Gastroesophageal sphincter (tissue), 4 donors: ENCODE data around the gene INSM1. TPM values are rescaled to one million over a fixed set of nuclear protein-coding genes. Genes with fewer than 3 reads are reported as not detected.
"Not testable (repeated sequence)": the region's sequence is repeated elsewhere in the genome, so short reads cannot be mapped to it uniquely, and the experiment has no call there.

Source experiments
- ATAC-seq: fragments of 150-250 bp; one replicate; pipeline ENCODE4 v1.9.1; 2016; ENCODE audit warnings: mild to moderate bottlenecking, moderate library complexity
- H3K27ac ChIP-seq, 4 donors: fragments of 200-600 bp; sonication (generic) in 3 of 4; 1 replicate in 3 of 4; 2 replicates in 1 of 4; pipeline ENCODE4 v1.5.1; 2016 to 2019
- H3K27me3 ChIP-seq: fragments of 200-600 bp; sonication (generic); one replicate; pipeline ENCODE4 v1.5.1; 2019
- H3K36me3 ChIP-seq, 2 donors: fragments of 200-600 bp; sonication (generic); one replicate each; pipeline ENCODE4 v1.5.1; 2019; ENCODE audit warnings: control low read depth in 1 of 2
- H3K4me1 ChIP-seq, 3 donors: fragments of 200-600 bp; sonication (generic); 1 replicate in 2 of 3; 2 replicates in 1 of 3; pipeline ENCODE4 v1.5.1; 2016 to 2019; ENCODE audit warnings: control low read depth in 2 of 3
- H3K4me3 ChIP-seq, 2 donors: fragments of 200-600 bp; sonication (generic); one replicate each; pipeline ENCODE4 v1.5.1; 2019; ENCODE audit warnings: mild to moderate bottlenecking in 1 of 2, moderate library complexity in 1 of 2
- H3K9me3 ChIP-seq, 3 donors: fragments of 200-600 bp; sonication (generic); one replicate each; pipeline ENCODE4 v1.5.1; 2017 to 2019; ENCODE audit warnings: control low read depth in 2 of 3
- EP300 ChIP-seq: sonication (generic); formaldehyde crosslinking; IDR thresholded peaks from one replicate; pipeline ENCODE4 v1.6.1; 2017; ENCODE audit warnings: antibody characterized with exemption, mild to moderate bottlenecking
- POLR2A ChIP-seq, 2 donors: fragments of 450-650 bp; IDR thresholded peaks; one replicate each; pipeline ENCODE4 v1.6.1; 2017; ENCODE audit warnings: antibody characterized with exemption in 2 of 2, mild to moderate bottlenecking in 2 of 2, moderate library complexity in 1 of 2
- POLR2AphosphoS5 ChIP-seq: sonication (generic); formaldehyde crosslinking; IDR thresholded peaks from one replicate; pipeline ENCODE4 v1.6.1; 2017; ENCODE audit warnings: antibody characterized with exemption
- WGBS, 2 donors: methylation state at CpG; one replicate each; pipeline ENCODE4 v1.1.5; 2018; ENCODE audit warnings: low coverage in 1 of 2; 5-methylcytosine and 5-hydroxymethylcytosine counted together
- total RNA-seq, 4 donors: library from RNA; depleted of rRNA; stranded (reverse); fragments of >200 nt; gene quantifications; one replicate each; pipeline ENCODE4 v1.1.0, GENCODE V29; 2016
- TF ChIP-seq, protein P1 (sequence below), 4 experiments: fragments of 200-600 bp in 2 of 4; fragments of 450-650 bp in 2 of 4; sonication (generic) in 1 of 4; IDR thresholded peaks; one replicate each; pipeline ENCODE4 v1.5.1; 2017 to 2019; ENCODE audit warnings: antibody characterized with exemption in 4 of 4, mild to moderate bottlenecking in 2 of 4, moderate library complexity in 2 of 4

INSM1 gene
- total RNA-seq, 4 donors from 2014 or later = 0.15 TPM; not detected in 3

DNA sequence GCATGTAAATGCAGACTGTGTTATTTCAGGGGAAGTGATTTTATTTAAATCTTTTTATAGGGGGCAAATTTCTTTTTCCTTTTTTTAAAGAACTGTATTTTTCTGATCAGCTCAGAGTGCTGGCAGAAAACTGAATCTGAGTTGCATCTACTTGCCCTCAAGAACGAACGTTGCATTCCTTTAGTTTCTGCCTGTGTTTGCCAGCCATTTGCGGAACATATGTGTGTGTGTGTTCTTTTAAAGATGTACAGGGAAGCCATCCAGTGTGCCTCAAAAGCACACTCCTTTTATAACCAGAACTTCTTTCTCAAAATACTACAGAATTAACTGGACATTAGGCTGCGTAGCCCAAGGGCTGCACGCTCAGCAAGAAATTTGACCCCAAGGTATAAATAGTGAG is 25.8 kb upstream of the INSM1 start:
- no peak overlapping the region for H3K4me3 ChIP-seq
- 37 to 42% methylated on average over 5 of the region's 5 CpGs for WGBS, 2 donors
- H3K9me3 ChIP-seq = peaks cover 0 to 5% (median 0%) of the 10 kb centered on the region in 3 donors
- no peaks in the 10 kb centered on the region for H3K4me1 ChIP-seq
- H3K27ac ChIP-seq = no peak overlapping the region
- peaks cover 24% of the 10 kb centered on the region for H3K27me3 ChIP-seq
- no peak for ATAC-seq
- H3K36me3 ChIP-seq = no peaks in the 10 kb centered on the region
- no peak for TF ChIP-seq POLR2A (IDR thresholded peaks at IDR 0.05)
- no peak for TF ChIP-seq EP300
- no peak for TF ChIP-seq POLR2AphosphoS5

DNA sequence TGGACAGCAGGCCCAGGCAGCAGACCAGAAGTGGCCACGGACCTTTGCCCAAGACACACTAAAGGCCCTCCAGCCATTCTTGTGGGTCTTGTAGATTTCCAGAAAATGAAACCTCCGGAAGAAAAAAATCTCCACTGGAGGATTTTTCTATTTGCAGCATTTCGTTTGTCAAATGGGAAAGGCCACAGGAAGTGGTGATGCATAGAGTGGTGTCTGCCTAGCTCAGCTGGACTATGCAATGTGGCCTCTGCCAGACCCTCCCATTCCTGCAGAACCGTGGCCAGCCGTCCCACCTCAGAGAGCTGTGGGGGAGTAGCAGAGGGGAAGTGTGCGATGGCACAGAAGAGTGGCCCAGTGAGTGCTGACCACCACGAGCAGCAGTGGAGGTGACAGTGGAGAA is 24.0 kb upstream of the INSM1 start:
- no peak overlapping the region for H3K4me3 ChIP-seq
- peaks cover 24% of the 10 kb centered on the region for H3K27me3 ChIP-seq
- no peaks in the 10 kb centered on the region for H3K36me3 ChIP-seq
- H3K4me1 ChIP-seq = no peaks in the 10 kb centered on the region
- ATAC-seq = no peak
- peaks cover 0 to 24% (median 2%) of the 10 kb centered on the region in 3 donors for H3K9me3 ChIP-seq
- WGBS, 2 donors = 73% methylated on average over 2 of the region's 7 CpGs; no CpG with 5 or more reads in 1 of the 2 donors
- H3K27ac ChIP-seq = no peak overlapping the region
- TF ChIP-seq POLR2AphosphoS5 (no peak), EP300 (no peak), POLR2A (IDR thresholded peaks at IDR 0.05) (no peak)
- TF ChIP-seq, protein P1, sequence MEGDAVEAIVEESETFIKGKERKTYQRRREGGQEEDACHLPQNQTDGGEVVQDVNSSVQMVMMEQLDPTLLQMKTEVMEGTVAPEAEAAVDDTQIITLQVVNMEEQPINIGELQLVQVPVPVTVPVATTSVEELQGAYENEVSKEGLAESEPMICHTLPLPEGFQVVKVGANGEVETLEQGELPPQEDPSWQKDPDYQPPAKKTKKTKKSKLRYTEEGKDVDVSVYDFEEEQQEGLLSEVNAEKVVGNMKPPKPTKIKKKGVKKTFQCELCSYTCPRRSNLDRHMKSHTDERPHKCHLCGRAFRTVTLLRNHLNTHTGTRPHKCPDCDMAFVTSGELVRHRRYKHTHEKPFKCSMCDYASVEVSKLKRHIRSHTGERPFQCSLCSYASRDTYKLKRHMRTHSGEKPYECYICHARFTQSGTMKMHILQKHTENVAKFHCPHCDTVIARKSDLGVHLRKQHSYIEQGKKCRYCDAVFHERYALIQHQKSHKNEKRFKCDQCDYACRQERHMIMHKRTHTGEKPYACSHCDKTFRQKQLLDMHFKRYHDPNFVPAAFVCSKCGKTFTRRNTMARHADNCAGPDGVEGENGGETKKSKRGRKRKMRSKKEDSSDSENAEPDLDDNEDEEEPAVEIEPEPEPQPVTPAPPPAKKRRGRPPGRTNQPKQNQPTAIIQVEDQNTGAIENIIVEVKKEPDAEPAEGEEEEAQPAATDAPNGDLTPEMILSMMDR (IDR thresholded peaks at IDR 0.05) = no peak

DNA sequence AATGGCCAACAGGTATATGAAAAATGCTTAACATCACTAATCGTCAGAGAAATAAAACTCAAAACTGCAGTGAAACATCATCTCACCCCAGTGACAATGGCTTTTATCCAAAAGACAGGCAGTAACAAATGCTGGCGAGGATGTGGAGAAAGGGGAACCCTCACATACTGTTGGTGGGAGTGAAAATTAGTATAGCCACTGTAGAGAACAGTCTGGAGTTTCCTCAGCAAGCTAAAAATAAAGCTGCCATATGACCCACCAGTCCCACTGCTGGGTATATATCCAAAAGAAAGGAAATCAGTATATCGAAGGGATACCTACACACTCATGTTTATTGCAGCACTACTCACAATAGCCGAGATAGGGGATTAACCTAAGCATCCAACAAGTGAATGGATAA is 23.4 kb upstream of the INSM1 start:
- no peak overlapping the region for H3K27ac ChIP-seq
- H3K27me3 ChIP-seq = peaks cover 24% of the 10 kb centered on the region
- WGBS, 2 donors = 72 to 94% methylated on average over 2 to 4 of the region's 4 CpGs
- no peak for TF ChIP-seq POLR2A (IDR thresholded peaks at IDR 0.05)
- TF ChIP-seq EP300 = no peak
- TF ChIP-seq, protein P1 (IDR thresholded peaks at IDR 0.05) = no peak
- TF ChIP-seq POLR2AphosphoS5 = no peak
- no peak overlapping the region for H3K4me3 ChIP-seq
- H3K36me3 ChIP-seq = no peaks in the 10 kb centered on the region
- H3K9me3 ChIP-seq = peaks cover 0 to 28% (median 2%) of the 10 kb centered on the region in 3 donors
- H3K4me1 ChIP-seq = no peaks in the 10 kb centered on the region
- no peak for ATAC-seq

DNA sequence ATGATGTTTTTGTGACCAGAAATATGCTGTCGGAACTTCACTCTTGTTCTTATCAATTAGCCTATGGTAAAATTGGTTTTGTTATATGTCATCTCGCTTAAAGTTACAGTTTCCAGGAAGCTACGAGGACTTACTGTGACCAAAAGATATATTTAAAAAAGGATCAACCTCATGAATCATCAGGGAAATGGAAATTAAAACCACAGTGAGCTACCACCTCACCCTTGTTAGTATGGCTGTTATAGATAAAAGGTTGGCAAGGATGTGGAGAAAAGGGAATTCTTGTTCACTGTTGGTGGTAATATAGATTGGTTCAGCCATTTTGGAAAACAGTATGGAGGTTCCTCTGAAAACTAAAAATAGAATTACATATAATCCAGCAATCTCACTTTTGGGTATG is 14.3 kb upstream of the INSM1 start:
- Histone ChIP-seq H3K4me1 (no peaks in the 10 kb centered on the region), H3K9me3 (peaks cover 0 to 12% (median 0%) of the 10 kb centered on the region in 3 donors), H3K36me3 (no peaks in the 10 kb centered on the region), H3K27me3 (peaks cover 7% of the 10 kb centered on the region), H3K4me3 (no peak overlapping the region), H3K27ac (no peak overlapping the region)
- WGBS, 2 donors = 70 to 100% methylated on average over 1 to 3 of the region's 3 CpGs
- TF ChIP-seq POLR2A (IDR thresholded peaks at IDR 0.05) (no peak), EP300 (no peak), POLR2AphosphoS5 (no peak)
- TF ChIP-seq, protein P1 (IDR thresholded peaks at IDR 0.05) = no peak
- ATAC-seq = no peak

DNA sequence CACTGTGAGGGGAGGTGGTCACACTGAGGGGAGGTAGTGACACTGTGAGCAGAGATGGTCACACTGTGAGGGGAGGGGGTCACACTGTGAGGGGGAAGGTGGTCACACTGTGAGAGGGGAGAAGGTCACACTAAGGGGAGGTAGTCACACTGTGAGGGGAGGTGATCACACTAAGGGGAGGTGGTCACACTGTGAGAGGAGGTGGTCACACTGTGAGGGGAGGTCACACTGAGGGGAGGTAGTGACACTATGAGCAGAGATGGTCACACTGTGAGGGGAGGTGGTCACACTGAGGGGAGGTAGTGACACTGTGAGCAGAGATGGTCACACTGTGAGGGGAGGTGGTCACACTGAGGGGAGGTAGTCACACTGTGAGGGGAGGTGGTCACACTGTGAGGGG is 12.4 kb upstream of the INSM1 start:
- H3K4me1 ChIP-seq, H3K27ac ChIP-seq, H3K36me3 ChIP-seq, H3K4me3 ChIP-seq, H3K9me3 ChIP-seq, ATAC-seq: not testable (repeated sequence)
- H3K27me3 ChIP-seq = peaks cover 19% of the 10 kb centered on the region

DNA sequence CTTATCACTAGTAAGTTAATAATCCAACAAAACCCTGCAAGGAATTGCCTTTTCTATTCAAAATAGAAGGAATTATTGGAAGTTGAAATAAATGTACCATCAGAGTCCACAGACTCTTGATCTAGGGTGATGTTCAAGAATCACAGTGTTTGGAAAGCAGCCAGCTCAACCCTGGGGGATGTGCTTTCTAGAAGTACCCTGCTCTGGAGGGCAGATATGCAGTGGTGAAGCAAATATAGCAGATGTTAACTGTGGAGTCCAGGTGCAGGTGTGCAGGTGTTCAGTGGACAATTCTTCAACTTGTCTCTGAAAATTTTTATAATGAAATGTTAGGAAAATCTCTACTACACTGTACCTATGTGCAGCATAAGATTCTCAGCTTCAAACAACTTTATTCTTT is 9.1 kb upstream of the INSM1 start:
- ATAC-seq = no peak
- no peaks in the 10 kb centered on the region for H3K36me3 ChIP-seq
- H3K27ac ChIP-seq = no peak overlapping the region
- no peak overlapping the region for H3K4me3 ChIP-seq
- peaks cover 0 to 12% (median 3%) of the 10 kb centered on the region in 3 donors for H3K4me1 ChIP-seq
- TF ChIP-seq, protein P1 (IDR thresholded peaks at IDR 0.05) = no peak
- TF ChIP-seq POLR2A (IDR thresholded peaks at IDR 0.05) (no peak), EP300 (no peak), POLR2AphosphoS5 (no peak)
- no peaks in the 10 kb centered on the region for H3K9me3 ChIP-seq
- peaks cover 51% of the 10 kb centered on the region for H3K27me3 ChIP-seq
